Muscle layer of duodenum (tissue), 2 donors: ENCODE data around the gene SLC1A2.

Experiments
- H3K27ac ChIP-seq: one replicate; pipeline ENCODE4 v1.7.0; 2013; ENCODE audit warnings: mild to moderate bottlenecking, low read length
- H3K27me3 ChIP-seq: one replicate; pipeline ENCODE4 v1.7.0; 2013; ENCODE audit warnings: low read depth, mild to moderate bottlenecking, control low read depth, low read length
- H3K36me3 ChIP-seq, 2 donors: one replicate each; pipeline ENCODE4 v1.7.0; 2013; ENCODE audit warnings: low read length in 2 of 2, control low read depth in 1 of 2, mild to moderate bottlenecking in 1 of 2; ENCODE audit not compliant: insufficient read depth in 2 of 2, control insufficient read depth in 1 of 2
- H3K4me1 ChIP-seq, 2 donors: one replicate each; pipeline ENCODE4 v1.7.0; 2013; ENCODE audit warnings: low read length in 2 of 2, mild to moderate bottlenecking in 2 of 2, control low read depth in 1 of 2, moderate library complexity in 1 of 2; ENCODE audit not compliant: insufficient read depth in 2 of 2, control insufficient read depth in 1 of 2
- H3K4me3 ChIP-seq, 2 donors: one replicate each; pipeline ENCODE4 v1.7.0; 2013; ENCODE audit warnings: low read length in 2 of 2, low read depth in 1 of 2, mild to moderate bottlenecking in 1 of 2
- H3K9me3 ChIP-seq, 2 donors: one replicate each; pipeline ENCODE4 v1.7.0; 2013; ENCODE audit warnings: low read length in 2 of 2, control low read depth in 1 of 2, mild to moderate bottlenecking in 1 of 2; ENCODE audit not compliant: control insufficient read depth in 1 of 2
- donor health status: healthy.

Gene SLC1A2

DNA sequence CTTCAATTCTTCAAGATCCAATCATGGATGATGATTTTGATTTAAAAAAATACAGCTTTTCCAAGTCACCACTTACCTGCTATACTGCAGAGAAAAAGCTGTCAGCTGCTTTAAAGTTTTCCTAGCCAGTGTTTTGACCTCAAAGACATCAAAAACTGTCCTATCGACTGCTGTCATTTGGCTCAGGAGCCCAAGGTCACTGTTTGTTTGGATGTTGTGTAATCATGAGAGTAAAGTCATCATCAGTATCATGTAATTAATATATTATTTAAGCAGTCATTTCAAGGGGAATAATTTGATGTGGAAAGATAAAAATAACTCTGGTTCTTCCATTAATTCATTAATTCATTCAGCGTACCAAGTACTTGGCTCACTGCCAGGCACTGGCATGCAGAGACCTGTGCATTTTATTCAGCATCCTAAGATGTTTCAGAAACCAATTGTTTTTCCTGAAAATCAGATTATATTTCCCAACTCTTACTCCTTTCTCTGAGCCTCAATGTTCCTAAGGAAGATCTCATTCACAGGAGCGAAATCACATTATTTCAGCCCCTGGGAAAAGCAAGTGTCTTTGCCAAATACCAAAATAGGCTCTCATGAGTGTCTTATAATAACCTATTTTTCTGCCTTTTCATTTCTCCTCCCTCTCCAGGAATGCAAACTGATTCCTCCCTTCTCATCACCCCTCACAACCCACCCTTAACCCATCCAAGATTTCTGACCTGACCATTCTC, 59.9 kb downstream of the SLC1A2 start:
- Histone ChIP-seq H3K4me1 (peaks cover 14 to 17% of the 10 kb centered on the region in 2 donors), H3K9me3 (no peaks in the 10 kb centered on the region), H3K4me3 (no peak overlapping the region), H3K36me3 (no peaks in the 10 kb centered on the region), H3K27ac (no peak overlapping the region), H3K27me3 (no peaks in the 10 kb centered on the region)

DNA sequence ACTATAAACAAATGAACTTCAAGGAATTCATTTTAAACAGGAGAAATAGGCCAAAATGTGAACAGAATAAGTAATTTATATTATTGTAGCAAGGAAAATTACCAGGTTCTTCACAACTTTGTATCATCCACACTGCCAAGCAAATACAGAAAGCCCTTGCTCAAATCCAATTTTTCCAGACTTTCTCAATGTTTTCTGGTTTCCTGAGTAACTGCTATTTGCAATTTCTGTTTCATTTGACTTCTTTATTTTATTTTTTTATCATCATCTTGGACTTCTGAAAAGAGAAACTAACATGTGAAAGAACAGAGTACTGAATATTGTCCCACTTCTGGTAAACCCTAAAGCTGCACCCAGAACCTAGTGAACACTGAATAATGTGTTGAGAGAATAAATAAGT, 61.0 kb downstream of the SLC1A2 start:
- H3K9me3 ChIP-seq: no peaks in the 10 kb centered on the region
- no peak overlapping the region for H3K27ac ChIP-seq
- no peaks in the 10 kb centered on the region for H3K27me3 ChIP-seq
- no peaks in the 10 kb centered on the region for H3K36me3 ChIP-seq
- peaks cover 8 to 11% of the 10 kb centered on the region in 2 donors for H3K4me1 ChIP-seq
- H3K4me3 ChIP-seq: no peak overlapping the region

DNA sequence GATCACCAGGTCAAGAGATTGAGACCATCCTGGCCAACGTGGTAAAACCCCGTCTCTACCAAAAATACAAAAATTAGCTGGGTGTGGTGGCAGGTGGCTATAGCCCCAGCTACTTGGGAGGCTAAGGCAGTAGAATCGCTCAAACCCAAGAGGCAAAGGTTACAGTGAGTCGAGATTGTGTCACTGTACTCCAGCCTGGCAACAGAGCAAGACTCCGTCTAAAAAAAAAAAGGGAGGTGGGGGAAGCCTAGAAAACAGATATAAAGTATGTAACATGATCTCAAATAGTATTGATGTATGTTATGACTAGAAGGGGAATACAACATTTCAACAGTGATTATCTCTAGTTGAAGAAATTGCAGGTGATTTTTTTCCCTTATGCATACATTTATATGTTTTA, 61.4 kb downstream of the SLC1A2 start:
- H3K4me1 ChIP-seq: peaks cover 4 to 6% of the 10 kb centered on the region in 2 donors
- H3K27me3 ChIP-seq: no peaks in the 10 kb centered on the region
- no peaks in the 10 kb centered on the region for H3K9me3 ChIP-seq
- H3K4me3 ChIP-seq: no peak overlapping the region
- no peaks in the 10 kb centered on the region for H3K36me3 ChIP-seq
- H3K27ac ChIP-seq: no peak overlapping the region

DNA sequence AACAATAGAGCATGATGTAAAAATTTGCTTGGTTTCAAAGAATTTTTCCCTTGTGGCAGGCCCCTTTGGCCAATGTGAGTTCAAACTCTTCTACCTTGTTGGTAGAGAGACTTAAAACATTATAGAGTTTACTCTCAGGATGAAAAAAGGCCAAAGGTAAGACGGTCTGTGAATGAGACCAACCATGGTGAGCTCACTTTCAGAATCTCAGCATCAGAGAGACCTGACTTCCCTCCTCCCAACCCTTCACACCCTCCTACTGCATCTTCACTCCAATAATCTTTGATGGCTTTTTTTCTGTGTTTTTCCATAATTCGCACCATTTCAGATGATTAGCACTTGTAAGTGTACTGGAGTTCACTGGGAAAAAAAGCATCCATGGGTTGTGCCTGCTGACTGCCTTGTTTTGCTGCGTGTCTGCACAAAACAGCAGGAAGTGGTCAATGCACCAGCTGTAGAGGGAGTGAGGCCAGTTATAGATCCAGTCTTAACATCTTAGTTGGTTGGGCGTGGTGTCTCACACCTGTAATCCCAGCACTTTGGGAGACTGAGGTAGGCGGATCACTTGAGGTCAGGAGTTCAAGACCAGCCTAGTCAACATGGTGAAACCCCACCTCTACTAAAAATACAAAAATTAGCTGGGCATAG, 64.1 kb downstream of the SLC1A2 start:
- Histone ChIP-seq H3K27ac (no peak overlapping the region), H3K4me1 (peaks cover 4 to 8% of the 10 kb centered on the region in 2 donors), H3K27me3 (no peaks in the 10 kb centered on the region)

DNA sequence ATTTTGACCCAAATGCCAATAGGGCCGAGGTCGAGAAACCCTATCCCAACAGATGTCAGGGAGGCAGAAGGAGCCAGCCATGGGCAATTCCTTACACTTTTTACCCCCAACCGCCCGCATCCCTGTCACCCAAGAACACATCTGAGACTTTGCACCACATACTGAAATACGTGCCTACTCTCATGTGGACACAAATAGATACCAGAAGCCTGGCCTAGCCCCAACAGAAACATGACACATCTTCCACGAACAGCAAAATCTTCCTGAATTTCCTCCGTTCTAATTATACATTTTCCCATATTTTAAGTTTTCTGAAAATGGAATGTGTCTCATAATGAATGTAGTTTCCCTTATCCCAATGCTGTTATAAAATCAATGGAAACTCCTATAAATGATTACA, 64.7 kb downstream of the SLC1A2 start:
- no peaks in the 10 kb centered on the region for H3K9me3 ChIP-seq
- H3K27ac ChIP-seq: no peak overlapping the region
- peaks cover 4 to 8% of the 10 kb centered on the region in 2 donors for H3K4me1 ChIP-seq
- no peaks in the 10 kb centered on the region for H3K27me3 ChIP-seq
- H3K36me3 ChIP-seq: no peaks in the 10 kb centered on the region
- H3K4me3 ChIP-seq: no peak overlapping the region

More for the DNA sequence above, 64.1 kb downstream of the SLC1A2 start:
- Histone ChIP-seq H3K36me3 (no peaks in the 10 kb centered on the region), H3K4me3 (no peak overlapping the region), H3K9me3 (no peaks in the 10 kb centered on the region)

DNA sequence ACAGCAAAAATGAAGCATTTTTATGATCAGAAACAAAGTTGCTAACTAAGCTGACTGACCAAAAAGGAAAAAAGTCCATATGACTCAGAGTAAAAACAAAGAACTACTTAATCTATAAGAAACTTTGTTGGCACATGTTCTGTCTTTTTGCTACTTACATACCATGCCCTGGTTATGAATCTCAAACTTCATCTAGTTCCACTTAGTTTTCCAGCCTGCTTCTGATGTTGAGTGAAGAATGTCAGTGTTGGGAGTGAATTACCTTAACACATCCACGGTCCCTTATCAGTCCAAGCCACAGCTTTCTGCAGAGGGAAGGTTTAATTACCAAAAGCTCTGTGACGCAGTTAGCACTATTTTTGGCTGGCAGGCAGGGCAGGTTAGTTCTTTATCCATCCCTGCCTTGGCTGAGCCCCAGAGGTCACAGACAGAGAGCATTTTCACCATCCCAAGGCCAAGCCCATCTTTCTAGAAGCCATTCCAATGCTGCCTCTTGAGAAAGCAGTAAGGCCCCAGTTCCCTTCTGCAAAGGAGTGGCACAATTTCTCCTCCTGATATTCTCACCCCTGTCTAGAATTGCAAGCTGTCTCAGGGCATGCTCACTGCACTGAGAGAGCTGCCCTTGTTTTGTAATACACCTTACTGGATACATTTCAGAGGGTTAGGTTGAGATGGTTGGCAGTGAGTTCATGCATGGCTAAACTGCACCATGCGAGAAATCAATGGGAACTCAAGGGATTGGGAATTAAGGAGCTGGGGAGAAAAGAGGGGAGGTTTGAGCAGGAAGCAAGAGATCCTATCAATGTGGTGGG, 67.1 kb downstream of the SLC1A2 start:
- H3K27me3 ChIP-seq: no peaks in the 10 kb centered on the region
- H3K27ac ChIP-seq: no peak overlapping the region
- H3K9me3 ChIP-seq: no peaks in the 10 kb centered on the region
- no peaks in the 10 kb centered on the region for H3K36me3 ChIP-seq
- peaks cover 0 to 4% of the 10 kb centered on the region in 2 donors for H3K4me1 ChIP-seq
- no peak overlapping the region for H3K4me3 ChIP-seq

DNA sequence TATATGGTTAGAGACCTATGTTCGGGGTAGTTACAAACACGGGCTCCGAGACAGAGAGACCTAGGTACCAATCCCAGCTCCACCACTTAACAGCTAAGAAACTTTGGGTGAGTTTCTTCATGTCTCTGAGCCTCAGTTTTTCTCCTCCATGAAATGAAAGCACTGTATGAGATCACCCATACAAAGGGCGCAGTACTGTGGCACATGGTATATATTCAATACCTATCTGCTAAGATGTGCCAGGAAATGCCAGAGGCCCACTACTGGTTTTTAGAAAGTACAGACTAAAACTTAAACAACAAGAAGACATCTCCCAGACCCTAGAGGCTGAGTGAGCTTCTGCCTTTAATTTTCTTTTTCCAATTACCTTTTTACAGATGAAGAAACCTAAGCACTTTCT, 69.5 kb downstream of the SLC1A2 start:
- Histone ChIP-seq H3K4me3 (no peak overlapping the region), H3K4me1 (peaks cover 4 to 9% of the 10 kb centered on the region in 2 donors), H3K27ac (no peak overlapping the region), H3K36me3 (no peaks in the 10 kb centered on the region), H3K27me3 (no peaks in the 10 kb centered on the region), H3K9me3 (no peaks in the 10 kb centered on the region)

DNA sequence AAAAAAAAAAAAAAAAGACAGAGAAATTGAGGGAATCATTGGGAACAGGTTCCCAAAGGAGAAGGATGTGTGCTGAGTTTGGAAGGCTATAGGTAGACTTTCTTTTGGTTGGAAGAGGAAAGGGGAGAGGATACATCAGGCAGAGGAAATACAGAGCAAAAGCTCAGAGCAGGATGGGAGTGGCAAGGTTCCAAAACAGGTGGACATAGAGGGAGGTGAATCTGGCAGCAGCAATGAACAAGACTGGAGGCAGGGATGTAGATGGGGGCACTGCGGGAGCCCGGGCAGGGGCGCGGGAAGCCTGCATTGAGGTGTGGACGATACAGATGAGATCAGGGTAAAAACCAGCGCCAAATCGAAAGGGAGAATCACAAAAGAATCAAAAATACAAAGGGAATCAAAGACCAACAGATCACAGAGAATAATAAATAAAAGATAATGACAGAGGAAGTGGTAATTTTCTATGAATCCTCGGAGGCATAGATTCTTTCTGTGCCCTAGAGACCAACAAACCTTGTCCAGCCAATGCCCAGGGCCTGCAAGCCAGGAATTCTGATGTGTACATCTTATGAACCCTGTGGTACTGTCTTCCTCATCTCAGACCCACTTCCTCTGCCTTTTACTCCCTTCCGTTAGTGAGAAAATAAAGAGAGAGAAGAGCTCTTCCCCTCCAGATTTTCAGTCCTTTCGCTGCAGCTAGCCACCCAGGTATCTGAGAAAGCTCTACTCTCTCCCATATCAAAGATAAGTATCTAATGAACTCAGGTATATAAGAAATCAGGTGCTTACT, 70.3 kb downstream of the SLC1A2 start:
- no peaks in the 10 kb centered on the region for H3K36me3 ChIP-seq
- H3K4me3 ChIP-seq: no peak overlapping the region
- no peaks in the 10 kb centered on the region for H3K9me3 ChIP-seq
- no peaks in the 10 kb centered on the region for H3K27me3 ChIP-seq
- H3K4me1 ChIP-seq: peaks cover 4 to 9% of the 10 kb centered on the region in 2 donors
- no peak overlapping the region for H3K27ac ChIP-seq

DNA sequence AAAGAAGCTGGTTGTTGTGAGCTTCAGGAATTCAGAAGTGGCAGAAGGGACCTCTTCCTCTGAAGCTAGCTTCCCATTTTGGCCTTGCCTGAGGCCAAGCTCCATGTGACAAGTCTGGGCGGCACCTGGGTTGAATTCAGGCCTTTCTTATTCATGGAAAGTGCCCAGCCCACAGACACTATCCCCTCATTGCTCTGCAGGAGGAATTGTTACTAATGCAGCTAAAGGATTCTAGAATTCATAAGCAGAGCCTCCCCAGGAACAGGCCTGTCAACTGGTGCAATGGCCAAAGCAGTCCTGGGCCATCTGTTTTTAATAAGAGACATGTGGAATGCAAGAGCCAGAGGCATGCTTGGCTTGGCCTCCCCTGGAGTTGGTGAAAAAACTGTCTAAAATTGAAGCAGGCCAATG, 71.4 kb downstream of the SLC1A2 start:
- H3K4me1 ChIP-seq: peaks cover 4 to 9% of the 10 kb centered on the region in 2 donors
- H3K4me3 ChIP-seq: no peak overlapping the region
- no peaks in the 10 kb centered on the region for H3K9me3 ChIP-seq
- no peaks in the 10 kb centered on the region for H3K27me3 ChIP-seq
- H3K36me3 ChIP-seq: no peaks in the 10 kb centered on the region
- no peak overlapping the region for H3K27ac ChIP-seq

DNA sequence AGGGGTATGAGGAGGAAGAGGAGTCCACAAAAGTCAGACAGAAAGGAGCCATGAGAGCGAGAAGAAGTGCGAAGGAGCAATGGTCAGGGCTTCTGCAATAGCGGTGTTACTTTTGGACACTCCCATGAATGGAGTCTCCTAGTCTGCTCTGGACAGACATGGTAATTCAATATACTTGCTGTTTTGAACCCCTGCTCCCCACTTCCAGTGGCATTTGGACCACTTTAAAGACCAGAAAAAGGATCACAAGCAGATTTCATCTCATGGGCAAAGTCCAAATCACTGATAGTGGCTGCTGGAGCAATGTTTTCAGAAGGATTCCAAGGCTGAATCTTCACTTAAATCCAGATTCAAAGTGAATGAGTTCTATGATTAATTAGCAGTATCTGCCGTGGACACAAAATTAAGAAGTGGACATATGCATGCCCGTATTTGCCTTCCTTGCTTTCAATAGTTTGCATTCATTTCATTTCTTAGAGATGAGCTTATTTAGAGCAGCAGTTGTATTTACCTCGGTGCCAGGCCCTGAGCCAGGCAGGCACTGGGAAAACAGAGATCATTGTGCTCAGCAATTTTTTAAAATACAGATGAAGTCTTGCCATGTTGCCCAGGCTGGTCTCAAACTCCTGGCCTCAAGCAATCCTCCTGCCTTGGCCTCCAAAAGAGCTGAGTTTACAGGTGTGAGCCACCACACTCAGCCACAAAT, 72.0 kb downstream of the SLC1A2 start:
- Histone ChIP-seq H3K27me3 (no peaks in the 10 kb centered on the region), H3K4me3 (no peak overlapping the region), H3K27ac (no peak overlapping the region), H3K36me3 (no peaks in the 10 kb centered on the region), H3K9me3 (no peaks in the 10 kb centered on the region), H3K4me1 (peaks cover 2 to 9% of the 10 kb centered on the region in 2 donors)
